NCI-H748 treated with DMSO at 0.1 percent for 48 hours (cell line): ENCODE results near the gene CHAMP1.
"Not testable (repeated sequence)": the region's sequence is repeated elsewhere in the genome, so short reads cannot be mapped to it uniquely, and the experiment has no call there.

Source experiments
- DNase-seq: peaks from one replicate; lab custom pipeline; 2025; lab: John Stamatoyannopoulos, UW

The CHAMP1 gene

DNA sequence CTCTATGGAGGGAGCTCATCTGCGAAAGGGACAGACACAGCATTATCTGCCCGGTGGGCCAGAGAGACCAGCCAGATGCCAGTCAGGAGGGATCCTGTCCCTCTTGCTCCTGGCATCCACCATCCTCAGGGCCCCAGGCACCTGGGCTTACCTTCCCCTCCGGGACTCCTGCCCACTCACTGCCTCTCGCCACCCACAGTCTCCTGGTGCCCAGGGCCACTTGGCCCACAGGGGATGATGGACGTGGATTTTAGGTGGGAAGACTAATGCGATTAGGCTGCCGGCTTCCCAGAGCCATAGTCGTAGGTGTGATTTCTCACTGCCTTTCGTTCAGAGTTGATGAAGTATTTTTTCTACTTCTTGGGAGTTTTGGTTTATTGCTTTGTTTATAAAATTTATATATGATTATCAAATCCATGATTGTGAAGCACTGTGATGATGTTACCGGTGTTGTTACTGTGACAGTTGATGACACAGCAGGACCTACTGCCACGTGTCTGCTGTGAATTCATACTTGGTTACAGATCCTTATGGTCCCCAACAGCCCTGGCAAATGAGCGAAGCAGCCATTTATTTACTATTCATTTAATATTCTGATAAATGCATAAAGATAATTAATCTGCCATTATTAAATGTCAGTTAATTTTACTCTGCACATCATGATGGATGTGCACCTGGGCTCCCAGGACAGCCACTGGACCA is 14.5 kb upstream of the CHAMP1 start:
- no peak for DNase-seq

GRCh38 chr13:114303700-114304327 is 10.5 kb upstream of the CHAMP1 start:
- no peak for DNase-seq

DNA sequence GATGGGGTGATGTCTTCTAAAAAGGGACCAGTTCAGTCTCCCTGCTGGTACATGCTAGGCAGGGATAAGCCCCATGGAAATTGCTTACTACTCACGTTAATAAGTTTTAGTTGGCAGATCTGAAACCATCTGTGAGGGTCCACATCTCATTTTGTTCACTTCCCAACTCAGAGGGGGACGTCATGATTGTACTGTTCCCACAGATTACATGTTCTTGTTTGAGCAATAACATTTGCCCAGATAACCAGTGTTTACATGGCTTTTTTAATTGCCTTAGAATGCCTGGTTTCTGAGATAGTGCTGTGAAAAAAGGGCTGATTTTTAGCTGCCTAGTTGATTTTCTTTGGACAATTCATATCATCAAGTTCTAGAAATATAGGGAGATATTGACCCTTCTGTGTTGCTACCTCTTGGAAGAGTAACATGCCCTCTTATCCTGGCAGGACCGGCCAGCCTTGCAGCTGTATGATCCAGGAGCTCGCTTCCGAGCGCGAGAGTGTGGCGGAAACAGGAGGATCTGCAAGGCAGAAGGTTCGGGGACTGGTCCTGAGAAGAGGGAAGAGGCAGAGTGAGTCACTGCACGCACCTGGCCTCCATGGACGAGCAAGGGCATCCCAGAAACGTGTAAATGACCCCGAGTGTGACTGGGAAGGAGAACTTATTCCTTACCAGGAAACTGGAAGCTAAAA is 9.8 kb upstream of the CHAMP1 start:
- DNase-seq, result no peak

- DNase-seq, result no peak
These were observed 5.2 kb upstream of the CHAMP1 start for GRCh38 chr13:114309086-114309485.

DNA sequence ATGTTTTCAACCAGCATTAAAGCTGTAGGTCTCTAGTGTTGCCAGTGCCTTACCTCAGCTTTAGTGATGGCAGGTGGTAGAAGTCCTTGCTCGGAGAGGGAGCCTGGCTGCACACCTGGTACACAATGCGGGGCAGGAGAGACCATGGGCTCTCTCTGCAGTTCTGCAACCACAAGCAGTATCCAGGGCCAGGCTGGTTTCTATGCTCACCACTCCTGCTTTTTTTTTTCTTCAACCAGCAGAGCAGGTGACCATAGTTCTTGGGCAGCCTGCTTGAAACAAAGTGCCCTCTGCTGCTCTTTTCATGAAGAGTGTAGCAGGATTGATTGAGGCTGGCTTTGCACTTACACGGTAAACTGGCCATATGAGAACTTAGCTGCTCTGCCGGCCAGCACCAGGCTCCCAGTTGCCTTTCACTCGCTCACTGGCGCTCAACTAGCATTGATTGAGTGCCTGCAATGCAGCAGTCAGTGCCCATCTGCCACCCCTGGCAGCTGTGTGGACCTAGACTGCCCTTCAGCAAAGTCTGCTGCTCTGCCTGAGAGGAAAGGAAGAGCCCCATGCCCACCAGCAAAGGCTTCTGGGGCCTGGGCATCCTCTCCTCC is 4.4 kb upstream of the CHAMP1 start:
- no peak for DNase-seq

DNA sequence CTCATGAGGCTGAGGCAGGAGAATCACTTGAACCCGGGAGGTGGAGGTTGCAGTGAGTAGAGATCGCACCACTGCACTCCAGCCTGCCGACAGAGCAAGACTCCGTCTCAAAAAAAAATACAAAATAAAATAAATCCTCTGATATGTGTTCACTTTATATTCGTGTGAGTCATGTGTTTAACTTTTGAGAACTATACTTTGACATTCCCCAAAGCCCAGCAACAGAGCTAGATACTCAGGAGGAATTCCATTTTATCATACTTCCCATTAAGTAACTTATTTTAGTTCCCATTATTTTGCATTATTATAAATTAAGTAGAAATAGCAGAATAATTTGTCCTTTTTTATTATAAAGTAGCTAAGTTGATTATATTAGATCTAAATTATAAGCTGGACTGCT is 3.3 kb upstream of the CHAMP1 start:
- DNase-seq, result no peak

DNA sequence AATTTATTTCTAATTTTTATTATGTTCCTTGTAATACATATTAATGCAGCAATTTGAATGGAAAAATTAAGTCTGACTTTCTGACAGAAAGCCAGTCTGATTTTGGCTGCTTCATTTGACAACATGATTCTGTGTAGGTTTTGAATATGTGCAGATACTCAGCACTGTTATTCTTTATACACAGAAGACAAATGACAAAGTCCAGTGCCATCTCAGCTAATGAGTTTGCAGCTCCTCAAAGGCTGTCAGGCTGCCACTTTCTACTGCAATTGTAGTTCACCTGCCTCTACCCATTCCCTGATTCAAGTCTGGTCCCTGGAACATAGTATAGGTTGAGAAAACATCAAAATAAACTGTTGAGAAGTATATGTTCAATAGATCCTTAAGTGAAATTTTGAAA is 2.9 kb upstream of the CHAMP1 start:
- no peak for DNase-seq

DNA sequence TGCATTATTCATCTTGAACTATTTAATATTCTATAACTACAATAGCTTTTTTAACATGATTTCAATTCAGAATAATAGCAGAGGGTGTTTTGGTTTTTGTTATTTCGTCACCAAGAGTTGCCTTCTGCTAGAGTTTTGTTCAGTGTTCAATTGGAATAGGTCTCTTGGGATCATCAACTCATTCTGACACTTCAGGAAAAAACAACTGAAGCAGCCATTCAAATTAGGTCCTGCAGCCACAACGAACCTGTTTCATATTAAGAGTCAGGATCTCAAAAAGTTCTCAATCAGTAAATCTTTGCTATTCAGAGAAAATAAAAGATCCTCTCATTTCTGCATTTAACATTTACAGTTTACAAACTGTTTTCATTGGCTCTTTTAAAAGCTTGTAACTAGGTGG is 2.4 kb upstream of the CHAMP1 start:
- no peak for DNase-seq

DNA sequence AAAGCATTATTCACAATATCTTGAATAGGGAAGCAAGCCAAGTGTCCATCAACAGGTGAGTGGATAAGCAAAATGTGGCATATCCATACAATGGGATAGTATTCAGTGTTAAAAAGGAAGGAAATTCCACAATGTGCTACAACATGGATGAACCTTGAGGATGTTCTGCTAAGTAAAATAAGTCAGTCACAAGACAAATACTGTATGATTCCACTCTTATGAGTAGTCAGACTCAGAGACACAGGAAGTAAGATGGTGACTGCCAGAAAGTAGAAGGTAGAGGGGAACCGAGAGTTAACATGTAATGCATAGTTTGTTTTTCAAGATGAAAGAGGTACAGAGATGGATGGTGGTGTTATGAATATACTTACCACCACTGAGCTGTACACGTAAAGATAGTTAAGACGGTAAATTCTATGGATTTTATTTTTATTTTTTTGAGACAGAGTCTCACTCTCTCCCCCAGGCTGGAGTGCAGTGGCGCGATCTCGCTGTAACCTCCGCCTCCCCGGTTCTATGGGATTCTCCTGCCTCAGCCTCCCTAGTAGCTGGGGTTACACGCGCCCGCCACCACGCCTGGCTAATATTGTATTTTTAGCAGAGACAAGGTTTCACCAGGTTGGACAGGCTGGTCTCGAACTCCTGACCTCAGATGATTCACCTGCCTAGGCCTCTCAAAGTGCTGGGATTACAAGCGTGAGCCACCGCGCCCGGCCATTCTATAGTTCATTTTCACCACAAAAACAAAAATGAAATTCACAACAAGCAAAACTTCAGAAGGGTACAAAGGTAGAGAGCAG is 1.0 kb upstream of the CHAMP1 start:
- no peak for DNase-seq

DNA sequence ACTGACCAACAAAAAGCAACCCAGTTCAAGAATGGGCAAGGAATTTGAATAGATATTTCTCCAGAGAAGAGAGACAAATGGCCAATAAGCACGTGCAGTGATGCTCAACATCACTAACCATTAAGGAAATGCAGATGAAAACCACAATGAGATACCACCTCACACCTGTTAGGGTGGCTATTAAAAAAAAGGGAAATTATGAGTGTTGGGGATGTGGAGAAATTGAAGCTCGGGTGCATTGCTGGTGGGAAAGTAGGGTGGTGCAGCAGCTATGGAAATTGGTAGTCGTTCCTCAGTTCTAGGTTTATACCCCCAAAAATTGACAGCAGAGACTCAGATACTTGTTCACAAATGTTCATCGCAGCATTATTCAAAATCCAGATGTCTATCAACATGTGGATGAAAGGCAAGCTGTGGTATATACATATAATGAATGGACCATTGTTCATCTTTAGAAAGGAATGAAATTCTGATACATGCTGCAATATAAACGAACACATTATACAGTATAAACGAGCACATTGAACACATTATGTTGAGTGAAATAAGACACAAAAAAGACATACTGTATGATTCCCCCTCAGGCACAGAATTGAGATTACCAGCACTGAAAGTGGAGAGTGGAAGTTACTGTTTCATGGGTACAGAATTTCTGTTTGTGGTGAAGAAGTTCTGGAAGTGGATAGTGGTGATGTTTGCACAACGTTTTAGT is 927 bp downstream of the CHAMP1 start:
- DNase-seq, result no peak

DNA sequence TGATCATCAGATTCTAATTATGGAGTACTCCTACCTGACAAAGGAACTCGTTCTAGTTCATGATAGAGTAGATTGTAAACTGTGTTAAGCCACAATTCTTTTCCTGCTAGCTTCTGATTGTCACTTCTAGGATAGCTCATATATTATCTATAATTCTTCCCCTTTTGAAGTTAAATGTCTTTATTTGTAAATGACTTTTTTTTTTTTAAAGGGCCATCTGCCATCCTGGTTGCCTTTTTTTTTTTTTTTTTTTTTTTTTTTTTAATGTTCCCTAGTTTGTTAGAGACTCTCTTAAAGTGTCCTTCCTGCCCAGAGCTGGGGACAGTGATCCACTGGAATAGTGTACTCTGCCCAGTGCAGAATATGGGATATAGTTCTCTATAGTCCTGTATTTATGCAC is 4.3 kb downstream of the CHAMP1 start:
- no peak for DNase-seq

DNA sequence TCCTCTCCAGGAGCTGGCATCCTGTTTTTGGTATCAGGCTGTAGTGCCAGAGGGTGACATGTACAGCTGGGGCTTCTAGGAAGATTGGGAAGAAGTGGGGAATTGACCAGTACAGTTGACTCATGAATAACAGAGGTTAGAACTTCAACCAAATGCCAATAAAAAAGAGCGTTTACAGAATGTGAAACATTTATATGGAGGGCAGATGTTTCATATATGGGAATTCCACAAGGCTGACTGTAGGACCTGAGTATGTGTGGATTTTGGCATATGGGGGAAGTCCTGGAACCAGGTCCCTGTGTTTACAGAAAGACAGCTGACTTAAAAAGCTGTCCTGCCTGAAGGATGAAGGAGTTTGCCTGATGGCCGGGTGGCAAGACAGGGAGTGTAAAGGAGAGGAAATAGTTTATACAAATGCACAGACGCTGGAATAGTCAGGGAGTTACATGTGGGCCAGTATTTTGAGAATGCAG is 5.2 kb downstream of the CHAMP1 start:
- no peak for DNase-seq

DNA sequence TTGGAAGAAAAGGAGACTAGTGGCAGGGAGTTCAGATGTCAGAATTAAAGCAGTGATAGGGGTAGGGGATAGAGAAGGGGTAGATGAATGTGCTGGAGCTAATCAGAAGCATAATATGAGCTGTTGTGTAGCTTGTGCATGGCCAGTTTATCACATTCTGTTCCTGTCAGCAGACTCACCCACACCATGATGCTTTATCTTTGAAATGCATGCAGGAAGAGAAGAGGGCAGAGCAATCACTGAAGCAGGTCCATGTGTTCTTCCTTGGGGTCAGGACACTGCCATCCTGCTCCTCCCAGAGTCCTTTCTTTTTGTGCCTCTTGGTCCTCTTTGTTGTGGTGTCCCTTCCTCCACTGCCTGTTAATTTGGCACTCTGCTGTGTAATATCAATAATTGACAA is 5.8 kb downstream of the CHAMP1 start:
- no peak for DNase-seq

DNA sequence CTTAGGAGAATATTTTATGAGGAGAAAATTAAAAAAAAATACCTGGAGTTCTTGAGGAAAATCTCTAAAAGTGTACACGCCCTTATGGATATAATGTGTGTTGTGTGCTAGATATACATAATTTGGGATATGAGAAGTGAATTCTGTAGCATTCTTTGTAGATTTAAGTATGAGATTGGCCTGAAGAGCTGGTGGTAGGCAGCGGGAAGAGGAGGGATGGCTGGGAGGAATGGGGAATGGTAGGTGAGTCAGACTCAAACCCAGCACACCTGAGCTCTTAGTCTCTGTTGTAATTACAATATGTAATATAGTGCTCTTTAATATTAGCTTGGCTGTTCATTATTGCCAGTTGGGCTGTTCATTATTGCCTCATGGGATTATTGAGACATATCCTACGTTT is 7.0 kb downstream of the CHAMP1 start:
- no peak for DNase-seq

- no peak for DNase-seq
These were observed 9.0 kb downstream of the CHAMP1 start for GRCh38 chr13:114323349-114323748.

DNA sequence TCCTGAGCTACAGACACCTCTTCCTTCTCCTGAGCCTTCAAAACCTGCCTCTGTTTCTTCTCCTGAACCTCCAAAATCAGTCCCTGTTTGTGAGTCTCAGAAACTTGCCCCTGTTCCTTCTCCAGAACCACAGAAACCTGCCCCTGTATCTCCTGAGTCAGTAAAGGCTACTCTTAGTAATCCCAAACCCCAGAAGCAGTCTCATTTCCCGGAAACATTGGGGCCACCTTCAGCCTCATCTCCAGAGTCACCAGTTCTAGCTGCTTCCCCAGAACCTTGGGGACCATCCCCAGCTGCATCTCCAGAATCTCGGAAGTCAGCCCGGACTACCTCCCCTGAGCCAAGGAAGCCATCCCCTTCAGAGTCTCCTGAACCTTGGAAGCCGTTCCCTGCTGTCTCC is 10.0 kb downstream of the CHAMP1 start:
- no peak for DNase-seq

DNA sequence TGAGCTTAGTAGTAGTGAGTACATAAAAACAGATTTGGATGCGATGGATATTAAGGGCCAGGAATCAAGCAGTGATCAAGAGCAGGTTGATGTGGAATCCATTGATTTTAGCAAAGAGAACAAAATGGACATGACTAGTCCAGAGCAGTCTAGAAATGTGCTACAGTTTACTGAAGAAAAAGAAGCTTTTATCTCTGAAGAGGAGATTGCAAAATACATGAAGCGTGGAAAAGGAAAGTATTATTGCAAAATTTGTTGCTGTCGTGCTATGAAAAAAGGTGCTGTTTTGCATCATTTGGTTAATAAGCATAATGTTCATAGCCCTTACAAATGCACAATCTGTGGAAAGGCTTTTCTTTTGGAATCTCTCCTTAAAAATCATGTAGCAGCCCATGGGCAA is 11.4 kb downstream of the CHAMP1 start:
- DNase-seq, result no peak

DNA sequence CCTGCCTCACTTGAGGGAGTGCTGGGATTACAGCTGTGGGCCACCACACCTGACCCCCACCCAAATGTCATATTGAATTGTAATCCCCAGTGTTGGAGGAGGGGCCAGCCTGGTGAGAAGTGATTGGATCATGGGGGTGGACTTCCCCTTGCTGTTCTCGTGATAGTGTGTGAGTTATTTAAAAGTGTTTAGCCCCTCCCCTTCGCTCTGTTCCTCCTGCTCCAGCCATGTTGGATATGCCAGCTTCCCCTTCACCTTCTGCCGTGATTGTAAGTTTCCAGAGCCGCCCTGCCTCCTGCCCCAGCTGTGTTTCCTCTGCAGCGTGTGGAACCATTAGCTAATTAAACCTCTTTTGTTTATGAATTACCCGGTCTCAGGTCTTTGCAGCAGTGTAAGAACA is 13.7 kb downstream of the CHAMP1 start:
- DNase-seq, result no peak

GRCh38 chr13:114328595-114328994 is 14.3 kb downstream of the CHAMP1 start:
- no peak for DNase-seq

GRCh38 chr13:114330086-114330485 is 15.8 kb downstream of the CHAMP1 start:
- DNase-seq, result no peak

- not testable (repeated sequence) for DNase-seq
These were observed 19.6 kb downstream of the CHAMP1 start for GRCh38 chr13:114333881-114334280.
